K562 (cell line): Measurements from ENCODE around the gene AARSD1. TPM values are rescaled to one million over a fixed set of nuclear protein-coding genes. Genes with fewer than 3 reads are reported as not detected.
A peak's percentile ranks its signal among the peaks of the same experiment; 100 is the strongest.
"Not testable (repeated sequence)": the region's sequence is repeated elsewhere in the genome, so short reads cannot be mapped to it uniquely, and the experiment has no call there.

Experiments
- ATAC-seq: fragments of 200-7000 bp; cut with Tn5 transposase; 3 replicates; pipeline ENCODE4 v1.9.1; 2020; ENCODE audit warnings: moderate library complexity
- BruUV-seq: library from RNA; stranded (reverse); fragments of 400-500 nt; replicated peaks from 2 replicates; lab custom pipeline; 2021; lab: Mats Ljungman, UMichigan
- CTCF ChIA-PET: fragments of 300-600 bp; formaldehyde crosslinking; extraction: SDS; loops from one replicate; lab custom pipeline; 2021; ENCODE audit warnings: low intra/inter-chr PET ratio; lab: Yijun Ruan, JAX
- POLR2A ChIA-PET: fragments of 300-600, 350-650 bp; sonication (Branson Sonifier 250); formaldehyde crosslinking; extraction: SDS; loops from one replicate; lab custom pipeline; 2021; ENCODE audit warnings: antibody characterized with exemption, inconsistent platforms; lab: Yijun Ruan, JAX
- DNase-seq, 4 experiments: peaks; one replicate each; pipeline versions ENCODE4 v3.0.0 to v3.0.0-alpha.2; 2011 to 2018; ENCODE audit warnings: low spot score in 3 of 4, mixed read lengths in 3 of 4; ENCODE audit errors: extremely low read depth in 1 of 4
- FAIRE-seq: peaks from 2 replicates; lab custom pipeline; 2011; peaks lifted over from hg19 to GRCh38; lab: Jason Lieb, UNC
- H2AFZ ChIP-seq: 2 replicates; pipeline ENCODE4 v1.6.0; 2011; ENCODE audit warnings: low read depth, low read length, control low read depth, inconsistent platforms
- H3K27ac ChIP-seq: fragments of 200-600 bp; 3 replicates; pipeline ENCODE4 v1.8.0; 2011; ENCODE audit warnings: low read depth, mild to moderate bottlenecking, control low read depth, inconsistent platforms, low read length, moderate library complexity, mixed read lengths; ENCODE audit errors: extremely low read depth
- H3K27me3 ChIP-seq, 2 experiments: fragments of 300-600 bp in 1 of 2; 2 replicates in 1 of 2; 3 replicates in 1 of 2; pipeline versions ENCODE4 v1.6.0 to v1.8.0; 2011; ENCODE audit warnings: inconsistent platforms in 2 of 2, low read length in 2 of 2, mild to moderate bottlenecking in 1 of 2, mixed read lengths in 1 of 2, moderate library complexity in 1 of 2; ENCODE audit not compliant: control insufficient read depth in 2 of 2, insufficient read depth in 2 of 2
- H3K36me3 ChIP-seq: fragments of 300-600 bp; 3 replicates; pipeline ENCODE4 v1.8.0; 2011; ENCODE audit warnings: mild to moderate bottlenecking, low read length, inconsistent platforms; ENCODE audit not compliant: control insufficient read depth, insufficient read depth
- H3K4me1 ChIP-seq, 2 experiments: fragments of 200-600 bp in 1 of 2; replicated peaks in 1 of 2; 2 replicates in 1 of 2; 3 replicates in 1 of 2; pipeline versions ENCODE4 v1.5.1 to v1.8.0; 2011; ENCODE audit warnings: inconsistent platforms in 2 of 2, low read length in 2 of 2, mild to moderate bottlenecking in 1 of 2, mixed read lengths in 1 of 2, moderate library complexity in 1 of 2; ENCODE audit not compliant: control insufficient read depth in 2 of 2, insufficient read depth in 2 of 2
- H3K4me2 ChIP-seq: 2 replicates; pipeline ENCODE4 v1.6.1; 2011; ENCODE audit warnings: low read length, control low read depth, inconsistent platforms, mixed read lengths; ENCODE audit not compliant: insufficient read depth
- H3K4me3 ChIP-seq: fragments of 200-600 bp; sonication (generic), shearing (Covaris generic); 2 replicates; pipeline ENCODE4 v1.5.1; 2016; ENCODE audit warnings: control low read depth, inconsistent platforms
- H3K79me2 ChIP-seq: fragments of 200-600 bp; 3 replicates; pipeline ENCODE4 v1.8.0; 2011; ENCODE audit warnings: low read length, inconsistent platforms; ENCODE audit not compliant: control insufficient read depth, insufficient read depth
- H3K9ac ChIP-seq, 2 experiments: 2 replicates each; pipeline versions ENCODE4 v1.6.0 to v1.6.1; 2011; ENCODE audit warnings: low read depth in 2 of 2, low read length in 2 of 2, control low read depth in 1 of 2, inconsistent platforms in 1 of 2, mild to moderate bottlenecking in 1 of 2, mixed read lengths in 1 of 2; ENCODE audit not compliant: insufficient read depth in 1 of 2
- H3K9me1 ChIP-seq: one replicate; pipeline ENCODE4 v1.6.0; 2011; ENCODE audit warnings: inconsistent platforms, mild to moderate bottlenecking, low read length, moderate library complexity; ENCODE audit not compliant: control insufficient read depth, insufficient read depth
- H3K9me3 ChIP-seq: replicated peaks from 2 replicates; pipeline ENCODE4 v1.5.1; 2011; ENCODE audit warnings: low read depth, low read length, inconsistent platforms; ENCODE audit not compliant: control insufficient read depth, insufficient read depth
- H4K20me1 ChIP-seq: replicated peaks from 2 replicates; pipeline ENCODE4 v1.6.1; 2011; ENCODE audit warnings: low read length, inconsistent platforms, mixed read lengths; ENCODE audit not compliant: control insufficient read depth, insufficient read depth
- ARID1B ChIP-seq: fragments of 450-650 bp; IDR thresholded peaks from 2 replicates; pipeline ENCODE4 v1.6.1; 2016; ENCODE audit warnings: antibody characterized with exemption, mild to moderate bottlenecking, inconsistent platforms
- CBFA2T3 ChIP-seq: fragments of 450-650 bp; IDR thresholded peaks from 2 replicates; pipeline ENCODE4 v1.6.1; 2017
- TAL1 ChIP-seq: fragments of 450-650 bp; IDR thresholded peaks from 2 replicates; pipeline ENCODE4 v1.6.1; 2016; ENCODE audit warnings: mild to moderate bottlenecking
- TCF3 ChIP-seq: sonication (generic); formaldehyde crosslinking; IDR thresholded peaks from 2 replicates; pipeline ENCODE4 v1.4.0; 2020; ENCODE audit warnings: mild to moderate bottlenecking, missing genetic modification reagents
- TEAD4 ChIP-seq, 2 experiments: sonication (generic) in 1 of 2; formaldehyde crosslinking in 1 of 2; IDR thresholded peaks; 2 replicates each; pipeline versions ENCODE4 v1.6.1 to v1.8.0; 2012 to 2022; ENCODE audit warnings: borderline replicate concordance in 1 of 2, inconsistent platforms in 1 of 2, low read length in 1 of 2, mild to moderate bottlenecking in 1 of 2, missing genetic modification reagents in 1 of 2
- YY1 ChIP-seq, 3 experiments: IDR thresholded peaks; 2 replicates each; pipeline ENCODE4 v1.6.1; 2011; ENCODE audit warnings: low read length in 2 of 3, mild to moderate bottlenecking in 2 of 3, moderate library complexity in 2 of 3, borderline replicate concordance in 1 of 3, control low read depth in 1 of 3, low read depth in 1 of 3; ENCODE audit not compliant: insufficient read depth in 3 of 3, insufficient replicate concordance in 2 of 3, control insufficient read depth in 1 of 3, insufficient read length in 1 of 3; ENCODE audit errors: extremely low read depth in 1 of 3
- WGBS: fragments of 100-300 bp; shearing (Covaris generic); methylation state at CpG from one replicate; pipeline ENCODE4 v1.1.6; 2016; ENCODE audit warnings: low coverage, mixed read lengths; ENCODE audit not compliant: insufficient coverage; ENCODE audit errors: missing lambda C conversion rate; 5-methylcytosine and 5-hydroxymethylcytosine counted together
- in situ Hi-C: fragments of 300-500 bp; cut with MboI; formaldehyde crosslinking; loops from 4 replicates; pipeline ENCODE4 v1.15.0; 2018; ENCODE audit warnings: inconsistent platforms, mixed read lengths
- intact Hi-C: fragments of 100-400 bp; cut with micrococcal nuclease; formaldehyde crosslinking; loops from 2 replicates; pipeline ENCODE4 v1.14.2; 2022
- polyA plus RNA-seq, 8 experiments: library from polyadenylated mRNA; depleted of rRNA in 4 of 8; stranded (reverse) in 5 of 8; unstranded in 3 of 8; fragments of >200 nt; fragmentation: Nextera tagmentation in 2 of 8; fragmentation: Illumina TruSeq in 1 of 8; extraction: Ambion mirVana in 2 of 8; extraction: Trizol in 1 of 8; gene quantifications; 2 replicates each; pipeline versions ENCODE4 v1.2.1 to v1.2.3, GENCODE V29; 2011 to 2014; ENCODE audit warnings: inconsistent platforms in 1 of 8, missing spikeins in 1 of 8
- total RNA-seq, 7 experiments: library from RNA; depleted of rRNA in 6 of 7; stranded (reverse); fragments of >200 nt in 6 of 7; fragmentation: Illumina TruSeq in 2 of 7; extraction: Trizol in 2 of 7; gene quantifications; 2 replicates each; pipeline versions ENCODE4 v1.2.1 to v1.2.3, GENCODE V29; 2011 to 2021; ENCODE audit warnings: low replicate concordance in 1 of 7

The AARSD1 gene
- total and polyA plus RNA-seq, 9 of the 15 experiments (the other 6 are each of a cell fraction or from before 2014, with no cell fraction given), result 51.7 to 98.5 (median 68.6) TPM

GRCh38 chr17:42975265-42975664 is 11.0 kb upstream of the AARSD1 start:
- H3K9me1 ChIP-seq, result no peaks in the 10 kb centered on the region
- ChIA-PET CTCF (no interaction called here), POLR2A (no interaction called here)
- peak; percentile 21 for ATAC-seq
- no peaks in the 10 kb centered on the region for H3K9me3 ChIP-seq
- no peak overlapping the region for H3K9ac ChIP-seq
- in situ Hi-C loops, result no loop called here
- peaks cover 16 to 18% of the 10 kb centered on the region in 2 experiments; a peak in 4 of 5 replicates for H3K4me1 ChIP-seq
- DNase-seq, result peak in 2 of 4 experiments; percentile 27 to 37
- peaks cover 13% of the 10 kb centered on the region for H3K79me2 ChIP-seq
- no peaks in the 10 kb centered on the region for H4K20me1 ChIP-seq
- H3K27me3 ChIP-seq, result no peaks in the 10 kb centered on the region
- 0 out of 3 replicates have a peak overlapping the region, but pooled peaks have one; percentile 3 for H3K27ac ChIP-seq
- H3K36me3 ChIP-seq, result 0 out of 3 replicates have a peak, but pooled peaks cover 3% of the 10 kb centered on the region
- TF ChIP-seq TAL1 (peak; percentile 18; the same call in 1 of the 2 replicates), TCF3 (CRISPR knock-in tag) (peak; percentile 27; the same call in 1 of the 2 replicates), TEAD4 (IDR thresholded peaks at IDR 0.05; ENCODE audit: low read length) (peak; percentile 11; the same call in 1 of the 2 replicates), TEAD4 (CRISPR knock-in tag; IDR thresholded peaks at IDR 0.05; ENCODE audit: borderline replicate concordance) (no peak), YY1 (IDR thresholded peaks at IDR 0.05; ENCODE audit: borderline replicate concordance in 1 of 3, control insufficient read depth in 1 of 3, extremely low read depth in 1 of 3, insufficient read depth in 3 of 3, insufficient read length in 1 of 3, insufficient replicate concordance in 2 of 3, low read depth in 1 of 3, low read length in 2 of 3) (no peak), ARID1B (peak; percentile 35; the same call in 1 of the 2 replicates), CBFA2T3 (peak; percentile 55)
- no peak overlapping the region for H3K4me3 ChIP-seq
- intact Hi-C loops, result no loop called here
- no peak overlapping the region for H3K4me2 ChIP-seq
- no TSS peak for BruUV-seq
- H2AFZ ChIP-seq, result no peak overlapping the region
- peak; percentile 60 for FAIRE-seq
- WGBS, result 11% methylated on average over 2 of the region's 2 CpGs

- H3K4me3 ChIP-seq, H3K4me2 ChIP-seq, POLR2A ChIA-PET, CTCF ChIA-PET, H2AFZ ChIP-seq, H3K9ac ChIP-seq, H4K20me1 ChIP-seq, H3K79me2 ChIP-seq, in situ Hi-C loops, intact Hi-C loops, BruUV-seq, H3K4me1 ChIP-seq, ATAC-seq, H3K36me3 ChIP-seq, H3K9me1 ChIP-seq, H3K27ac ChIP-seq, FAIRE-seq, H3K27me3 ChIP-seq, H3K9me3 ChIP-seq, DNase-seq: not testable (repeated sequence)
- WGBS, result 80% methylated on average over 1 of the region's 18 CpGs
Measured at GRCh38 chr17:42973323-42973722, 9.1 kb upstream of the AARSD1 start.
